GM12878 (cell line): ENCODE results near the gene LRRC39. TPM values are rescaled to one million over a fixed set of nuclear protein-coding genes. Genes with fewer than 3 reads are reported as not detected.

Experiments used
- BCL3 ChIP-seq: IDR thresholded peaks from 2 replicates; pipeline ENCODE4 v1.6.1; 2011; ENCODE audit warnings: borderline replicate concordance, low read depth, mild to moderate bottlenecking, moderate library complexity, low read length; ENCODE audit not compliant: insufficient read depth, poor library complexity, severe bottlenecking
- CEBPB ChIP-seq, 2 experiments: fragments of 150-350 bp in 1 of 2; IDR thresholded peaks; 2 replicates each; pipeline ENCODE4 v1.6.1; 2012 to 2014; ENCODE audit warnings: low read depth in 2 of 2, low read length in 2 of 2, borderline replicate concordance in 1 of 2, inconsistent platforms in 1 of 2
- E4F1 ChIP-seq: fragments of 450-650 bp; IDR thresholded peaks from 2 replicates; pipeline ENCODE4 v1.6.1; 2018; ENCODE audit warnings: borderline replicate concordance, mild to moderate bottlenecking; ENCODE audit not compliant: partially characterized antibody
- EP300 ChIP-seq, 2 experiments: fragments of 150-350 bp in 1 of 2; IDR thresholded peaks; 2 replicates each; pipeline ENCODE4 v1.6.1; 2011 to 2012; ENCODE audit warnings: low read depth in 2 of 2, low read length in 2 of 2, borderline replicate concordance in 1 of 2, improper control_type of control experiment in 1 of 2, inconsistent platforms in 1 of 2; ENCODE audit not compliant: control insufficient read depth in 1 of 2
- IRF5 ChIP-seq: fragments of 450-650 bp; IDR thresholded peaks from 2 replicates; pipeline ENCODE4 v1.6.1; 2017; ENCODE audit warnings: borderline replicate concordance
- POU2F2 ChIP-seq: IDR thresholded peaks from 3 replicates; pipeline ENCODE4 v1.6.1; 2011; ENCODE audit warnings: low read depth, mild to moderate bottlenecking, low read length, borderline replicate concordance
- PRDM15 ChIP-seq: fragments of 450-650 bp; formaldehyde crosslinking; IDR thresholded peaks from 2 replicates; pipeline ENCODE4 v1.4.0; 2020; ENCODE audit warnings: mild to moderate bottlenecking, moderate library complexity
- SP1 ChIP-seq: IDR thresholded peaks from one replicate; pipeline ENCODE4 v1.6.1; 2011; ENCODE audit warnings: low read depth, low read length
- WRNIP1 ChIP-seq: IDR thresholded peaks from 2 replicates; pipeline ENCODE4 v1.6.1; 2011; ENCODE audit warnings: low read depth, low read length, improper control_type of control experiment, borderline replicate concordance
- ZBTB33 ChIP-seq: fragments of 450-650 bp; IDR thresholded peaks from 2 replicates; pipeline ENCODE4 v1.6.1; 2017; ENCODE audit warnings: mild to moderate bottlenecking
- polyA plus RNA-seq, 11 experiments: library from polyadenylated mRNA; depleted of rRNA in 4 of 11; unstranded in 6 of 11; stranded (reverse) in 5 of 11; fragments of >200 nt; fragmentation: Nextera tagmentation in 4 of 11; fragmentation: Illumina TruSeq in 1 of 11; extraction: Ambion mirVana in 4 of 11; extraction: Trizol in 1 of 11; gene quantifications; 1 replicate in 1 of 11; 2 replicates in 10 of 11; pipeline versions ENCODE4 v1.2.1 to v1.2.3, GENCODE V29; 2011 to 2016; ENCODE audit warnings: inconsistent platforms in 2 of 11, missing spikeins in 2 of 11, low read depth in 1 of 11
- total RNA-seq, 4 experiments: library from RNA; depleted of rRNA in 3 of 4; stranded (reverse); fragments of >200 nt in 3 of 4; fragmentation: Illumina TruSeq in 1 of 4; extraction: Trizol in 1 of 4; gene quantifications; 2 replicates each; pipeline versions ENCODE4 v1.2.1 to v1.2.3, GENCODE V29; 2013 to 2021

LRRC39 gene
- total and polyA plus RNA-seq, 10 of the 15 experiments (the other 5 are each of a cell fraction or from before 2014, with no cell fraction given), result 0.23 to 1.1 (median 0.56) TPM

- TF ChIP-seq SP1 (no peak), PRDM15 (CRISPR knock-in tag) (no peak), E4F1 (no peak), ZBTB33 (no peak), CEBPB (IDR thresholded peaks at IDR 0.05; ENCODE audit: borderline replicate concordance in 1 of 2, low read depth in 2 of 2, low read length in 2 of 2) (no peak), BCL3 (no peak), POU2F2 (peak; percentile 41; the same call in 1 of the 3 replicates), WRNIP1 (no peak), IRF5 (no peak), EP300 (IDR thresholded peaks at IDR 0.05; ENCODE audit: borderline replicate concordance in 1 of 2, control insufficient read depth in 1 of 2, low read depth in 2 of 2, low read length in 2 of 2) (no peak)
Observed at GRCh38 chr1:100188617-100189016, 10.6 kb upstream of the LRRC39 start (continued).
